Spinal cord (tissue), 10 donors: Measurements from ENCODE around the gene KRT7. TPM values are rescaled to one million over a fixed set of nuclear protein-coding genes. Genes with fewer than 3 reads are reported as not detected.

Source experiments
- DNase-seq, 6 donors: peaks; one replicate each; pipeline versions ENCODE4 v3.0.0 to v3.0.0-alpha.2; 2013 to 2015; ENCODE audit warnings: low spot score in 6 of 6, low read depth in 4 of 6
- H3K27ac ChIP-seq: one replicate; pipeline ENCODE4 v1.5.1; 2013; ENCODE audit warnings: low read depth, low read length, control low read depth
- H3K27me3 ChIP-seq: one replicate; pipeline ENCODE4 v1.6.1; 2013; ENCODE audit warnings: low read length; ENCODE audit not compliant: control insufficient read depth, insufficient read depth
- H3K36me3 ChIP-seq: one replicate; pipeline ENCODE4 v1.6.1; 2013; ENCODE audit warnings: low read length; ENCODE audit not compliant: control insufficient read depth, insufficient read depth
- H3K4me1 ChIP-seq: one replicate; pipeline ENCODE4 v1.6.1; 2013; ENCODE audit warnings: low read length; ENCODE audit not compliant: control insufficient read depth, insufficient read depth
- H3K4me3 ChIP-seq: one replicate; pipeline ENCODE4 v1.5.1; 2013; ENCODE audit warnings: low read depth, low read length, control low read depth
- H3K9me3 ChIP-seq: one replicate; pipeline ENCODE4 v1.6.1; 2013; ENCODE audit warnings: low read length; ENCODE audit not compliant: control insufficient read depth, insufficient read depth
- WGBS: methylation state at CpG from one replicate; pipeline ENCODE4 v1.1.5; 2013; ENCODE audit warnings: missing lambda C conversion rate; ENCODE audit not compliant: insufficient coverage; 5-methylcytosine and 5-hydroxymethylcytosine counted together
- polyA plus RNA-seq, 2 donors: library from polyadenylated mRNA; unstranded; fragments of 120-200 nt; gene quantifications; one replicate each; pipeline ENCODE4 v1.2.1, GENCODE V29; 2013; ENCODE audit not compliant: insufficient read length in 2 of 2
- total RNA-seq, 2 donors: library from RNA; depleted of rRNA in 1 of 2; stranded (reverse); fragments of 120-200 nt in 1 of 2; fragments of >200 nt in 1 of 2; gene quantifications; one replicate each; pipeline versions ENCODE4 v1.2.3 to v1.2.4, GENCODE V29; 2013 to 2014
- donor health status: healthy.

KRT7 gene
- total and polyA plus RNA-seq, 4 donors, result 0.33 to 1.2 (median 0.63) TPM; not detected in 1

GRCh38 chr12:52275686-52276085, 42.6 kb downstream of the KRT7 start:
- H3K4me3 ChIP-seq, result no peak overlapping the region
- 73% methylated on average over 2 of the region's 3 CpGs for WGBS

GRCh38 chr12:52277486-52278245, 44.6 kb downstream of the KRT7 start:
- Histone ChIP-seq H3K4me3 (no peak overlapping the region), H3K27ac (no peak overlapping the region), H3K4me1 (no peaks in the 10 kb centered on the region), H3K36me3 (no peaks in the 10 kb centered on the region), H3K27me3 (no peaks in the 10 kb centered on the region), H3K9me3 (no peaks in the 10 kb centered on the region)
- no peak for DNase-seq
- WGBS, result 88% methylated on average over 8 of the region's 9 CpGs

More at GRCh38 chr12:52275686-52276085, 42.6 kb downstream of the KRT7 start:
- no peaks in the 10 kb centered on the region for H3K9me3 ChIP-seq
- no peaks in the 10 kb centered on the region for H3K36me3 ChIP-seq
- H3K27ac ChIP-seq, result no peak overlapping the region
- no peaks in the 10 kb centered on the region for H3K4me1 ChIP-seq
- H3K27me3 ChIP-seq, result no peaks in the 10 kb centered on the region
- no peak for DNase-seq

- no peak overlapping the region for H3K4me3 ChIP-seq
- DNase-seq, result peak; percentile 45 to 85 (median 51)
- H3K4me1 ChIP-seq, result no peaks in the 10 kb centered on the region
- WGBS, result 11% methylated on average over 26 of the region's 32 CpGs
- no peak overlapping the region for H3K27ac ChIP-seq
- H3K27me3 ChIP-seq, result no peaks in the 10 kb centered on the region
- no peaks in the 10 kb centered on the region for H3K36me3 ChIP-seq
- no peaks in the 10 kb centered on the region for H3K9me3 ChIP-seq
Observed at GRCh38 chr12:52278575-52279421, 45.8 kb downstream of the KRT7 start.

- H3K9me3 ChIP-seq, result no peaks in the 10 kb centered on the region
- no peak overlapping the region for H3K4me3 ChIP-seq
- H3K27ac ChIP-seq, result no peak overlapping the region
- H3K27me3 ChIP-seq, result no peaks in the 10 kb centered on the region
- no peaks in the 10 kb centered on the region for H3K36me3 ChIP-seq
- 97% methylated on average over 7 of the region's 14 CpGs for WGBS
- DNase-seq, result no peak
- no peaks in the 10 kb centered on the region for H3K4me1 ChIP-seq
Observed at GRCh38 chr12:52279422-52280318, 46.6 kb downstream of the KRT7 start.

- H3K4me3 ChIP-seq, result no peak overlapping the region
- H3K27ac ChIP-seq, result no peak overlapping the region
- no peaks in the 10 kb centered on the region for H3K9me3 ChIP-seq
- no peaks in the 10 kb centered on the region for H3K36me3 ChIP-seq
- H3K4me1 ChIP-seq, result no peaks in the 10 kb centered on the region
- DNase-seq, result no peak
- 83% methylated on average over 3 of the region's 3 CpGs for WGBS
- no peaks in the 10 kb centered on the region for H3K27me3 ChIP-seq
Observed at GRCh38 chr12:52280319-52280795, 47.3 kb downstream of the KRT7 start.

- Histone ChIP-seq H3K36me3 (no peaks in the 10 kb centered on the region), H3K27me3 (no peaks in the 10 kb centered on the region), H3K4me3 (no peak overlapping the region), H3K4me1 (no peaks in the 10 kb centered on the region), H3K9me3 (no peaks in the 10 kb centered on the region), H3K27ac (no peak overlapping the region)
- DNase-seq, result peak in 1 of 6 donors; percentile 22
- 82% methylated on average over 1 of the region's 4 CpGs for WGBS
Observed at GRCh38 chr12:52280796-52281560, 47.9 kb downstream of the KRT7 start.

- H3K4me3 ChIP-seq, result no peak overlapping the region
- no CpG with 5 or more reads among the region's 4 CpGs for WGBS
Observed at GRCh38 chr12:52284562-52285171, 51.6 kb downstream of the KRT7 start.

GRCh38 chr12:52285172-52285745, 52.2 kb downstream of the KRT7 start:
- no CpG with 5 or more reads among the region's 2 CpGs for WGBS
- Histone ChIP-seq H3K27me3 (no peaks in the 10 kb centered on the region), H3K36me3 (no peaks in the 10 kb centered on the region), H3K27ac (no peak overlapping the region), H3K9me3 (no peaks in the 10 kb centered on the region), H3K4me1 (no peaks in the 10 kb centered on the region), H3K4me3 (no peak overlapping the region)
- DNase-seq, result no peak

More at GRCh38 chr12:52284562-52285171, 51.6 kb downstream of the KRT7 start:
- Histone ChIP-seq H3K27ac (no peak overlapping the region), H3K36me3 (no peaks in the 10 kb centered on the region), H3K4me1 (no peaks in the 10 kb centered on the region), H3K9me3 (no peaks in the 10 kb centered on the region), H3K27me3 (no peaks in the 10 kb centered on the region)
- no peak for DNase-seq
